Gastroesophageal sphincter (tissue), 4 donors: Measurements from ENCODE around the gene BTBD1. TPM values are rescaled to one million over a fixed set of nuclear protein-coding genes. Genes with fewer than 3 reads are reported as not detected.

ENCODE experiments used
- ATAC-seq: fragments of 150-250 bp; one replicate; pipeline ENCODE4 v1.9.1; 2016; ENCODE audit warnings: mild to moderate bottlenecking, moderate library complexity
- H3K27ac ChIP-seq, 4 donors: fragments of 200-600 bp; sonication (generic) in 3 of 4; 1 replicate in 3 of 4; 2 replicates in 1 of 4; pipeline ENCODE4 v1.5.1; 2016 to 2019
- H3K27me3 ChIP-seq: fragments of 200-600 bp; sonication (generic); one replicate; pipeline ENCODE4 v1.5.1; 2019
- H3K36me3 ChIP-seq, 2 donors: fragments of 200-600 bp; sonication (generic); one replicate each; pipeline ENCODE4 v1.5.1; 2019; ENCODE audit warnings: control low read depth in 1 of 2
- H3K4me1 ChIP-seq, 3 donors: fragments of 200-600 bp; sonication (generic); 1 replicate in 2 of 3; 2 replicates in 1 of 3; pipeline ENCODE4 v1.5.1; 2016 to 2019; ENCODE audit warnings: control low read depth in 2 of 3
- H3K4me3 ChIP-seq, 2 donors: fragments of 200-600 bp; sonication (generic); one replicate each; pipeline ENCODE4 v1.5.1; 2019; ENCODE audit warnings: mild to moderate bottlenecking in 1 of 2, moderate library complexity in 1 of 2
- H3K9me3 ChIP-seq, 3 donors: fragments of 200-600 bp; sonication (generic); one replicate each; pipeline ENCODE4 v1.5.1; 2017 to 2019; ENCODE audit warnings: control low read depth in 2 of 3
- CTCF ChIP-seq, 4 experiments: fragments of 200-600 bp in 2 of 4; fragments of 450-650 bp in 2 of 4; sonication (generic) in 1 of 4; IDR thresholded peaks; one replicate each; pipeline ENCODE4 v1.5.1; 2017 to 2019; ENCODE audit warnings: antibody characterized with exemption in 4 of 4, mild to moderate bottlenecking in 2 of 4, moderate library complexity in 2 of 4
- EP300 ChIP-seq: sonication (generic); formaldehyde crosslinking; IDR thresholded peaks from one replicate; pipeline ENCODE4 v1.6.1; 2017; ENCODE audit warnings: antibody characterized with exemption, mild to moderate bottlenecking
- POLR2A ChIP-seq, 2 donors: fragments of 450-650 bp; IDR thresholded peaks; one replicate each; pipeline ENCODE4 v1.6.1; 2017; ENCODE audit warnings: antibody characterized with exemption in 2 of 2, mild to moderate bottlenecking in 2 of 2, moderate library complexity in 1 of 2
- POLR2AphosphoS5 ChIP-seq: sonication (generic); formaldehyde crosslinking; IDR thresholded peaks from one replicate; pipeline ENCODE4 v1.6.1; 2017; ENCODE audit warnings: antibody characterized with exemption
- WGBS, 2 donors: methylation state at CpG; one replicate each; pipeline ENCODE4 v1.1.5; 2018; ENCODE audit warnings: low coverage in 1 of 2; 5-methylcytosine and 5-hydroxymethylcytosine counted together
- total RNA-seq, 4 donors: library from RNA; depleted of rRNA; stranded (reverse); fragments of >200 nt; gene quantifications; one replicate each; pipeline ENCODE4 v1.1.0, GENCODE V29; 2016

Gene BTBD1
- total RNA-seq, 4 donors from 2014 or later, result 48.6 to 69.6 (median 60.5) TPM

GRCh38 chr15:83105440-83105839 lies 38.4 kb upstream of the BTBD1 start:
- Histone ChIP-seq H3K27ac (no peak overlapping the region), H3K9me3 (no peaks in the 10 kb centered on the region), H3K4me1 (peaks cover 0 to 21% (median 5%) of the 10 kb centered on the region in 3 donors), H3K36me3 (no peaks in the 10 kb centered on the region), H3K27me3 (peaks cover 81% of the 10 kb centered on the region), H3K4me3 (no peak overlapping the region)
- ATAC-seq, result no peak
- TF ChIP-seq POLR2A (IDR thresholded peaks at IDR 0.05) (no peak), CTCF (IDR thresholded peaks at IDR 0.05) (no peak), EP300 (no peak), POLR2AphosphoS5 (no peak)
- WGBS, 2 donors, result 53 to 56% methylated on average over 1 of the region's 1 CpG

- no peaks in the 10 kb centered on the region for H3K36me3 ChIP-seq
- 70 to 82% methylated on average over 2 to 4 of the region's 4 CpGs for WGBS, 2 donors
- H3K4me3 ChIP-seq, result no peak overlapping the region
- ATAC-seq, result no peak
- no peak overlapping the region for H3K27ac ChIP-seq
- peaks cover 0 to 21% (median 5%) of the 10 kb centered on the region in 3 donors for H3K4me1 ChIP-seq
- peaks cover 68% of the 10 kb centered on the region for H3K27me3 ChIP-seq
- no peak for TF ChIP-seq EP300
- TF ChIP-seq CTCF (IDR thresholded peaks at IDR 0.05), result no peak
- no peak for TF ChIP-seq POLR2A (IDR thresholded peaks at IDR 0.05)
- H3K9me3 ChIP-seq, result no peaks in the 10 kb centered on the region
Observed at GRCh38 chr15:83104141-83104540, 37.1 kb upstream of the BTBD1 start.

- Histone ChIP-seq H3K27ac (no peak overlapping the region), H3K4me3 (no peak overlapping the region), H3K9me3 (peaks cover 0 to 12% (median 0%) of the 10 kb centered on the region in 3 donors), H3K27me3 (peaks cover 50% of the 10 kb centered on the region), H3K4me1 (peaks cover 0 to 9% (median 0%) of the 10 kb centered on the region in 3 donors), H3K36me3 (no peaks in the 10 kb centered on the region)
- no peak for ATAC-seq
- 21 to 42% methylated on average over 2 of the region's 2 CpGs for WGBS, 2 donors
- TF ChIP-seq CTCF (IDR thresholded peaks at IDR 0.05), result no peak
- no peak for TF ChIP-seq POLR2AphosphoS5
- TF ChIP-seq POLR2A (IDR thresholded peaks at IDR 0.05), result no peak
- no peak for TF ChIP-seq EP300
Observed at GRCh38 chr15:83102346-83102745, 35.3 kb upstream of the BTBD1 start.

GRCh38 chr15:83100097-83100646 lies 33.1 kb upstream of the BTBD1 start:
- 33 to 50% methylated on average over 2 of the region's 2 CpGs for WGBS, 2 donors
- H3K9me3 ChIP-seq, result peaks cover 0 to 17% (median 0%) of the 10 kb centered on the region in 3 donors
- no peaks in the 10 kb centered on the region for H3K4me1 ChIP-seq
- no peaks in the 10 kb centered on the region for H3K36me3 ChIP-seq
- H3K27ac ChIP-seq, result no peak overlapping the region
- ATAC-seq, result no peak
- no peak overlapping the region for H3K4me3 ChIP-seq
- peaks cover 32% of the 10 kb centered on the region for H3K27me3 ChIP-seq
- TF ChIP-seq CTCF (IDR thresholded peaks at IDR 0.05) (no peak), EP300 (no peak), POLR2A (IDR thresholded peaks at IDR 0.05) (no peak), POLR2AphosphoS5 (no peak)

- Histone ChIP-seq H3K4me3 (no peak overlapping the region), H3K9me3 (peaks cover 0 to 17% (median 0%) of the 10 kb centered on the region in 3 donors), H3K4me1 (no peaks in the 10 kb centered on the region), H3K36me3 (no peaks in the 10 kb centered on the region), H3K27me3 (peaks cover 25% of the 10 kb centered on the region), H3K27ac (no peak overlapping the region)
- 25 to 27% methylated on average over 2 of the region's 2 CpGs for WGBS, 2 donors
- ATAC-seq, result no peak
- TF ChIP-seq POLR2AphosphoS5, result no peak
- no peak for TF ChIP-seq CTCF (IDR thresholded peaks at IDR 0.05)
- TF ChIP-seq EP300, result no peak
- no peak for TF ChIP-seq POLR2A (IDR thresholded peaks at IDR 0.05)
Observed at GRCh38 chr15:83099290-83099689, 32.2 kb upstream of the BTBD1 start.
